Uterine smooth muscle cell (primary cell): ENCODE results near the gene SLC2A2. TPM values are rescaled to one million over a fixed set of nuclear protein-coding genes. Genes with fewer than 3 reads are reported as not detected.

Experiments used
- total RNA-seq: library from RNA; depleted of rRNA; stranded (reverse); fragments of >200 nt; gene quantifications from 2 replicates; pipeline ENCODE4 v1.2.3, GENCODE V29; 2014

Gene SLC2A2
- total RNA-seq = not detected in 2 replicates

GRCh38 chr3:171026597-171027293, at the start of gene SLC2A2:
SLC2A2 (minus strand) TSS chr3:171026720; CDS start chr3:171026670, 50 bp downstream.

Other genes starting within 250 kb of the SLC2A2 start
- 177 and 213 TPM in 2 replicates for gene RPL22L1, start 156.5 kb downstream of the SLC2A2 start, total RNA-seq
- gene EIF5A2, start 118.1 kb downstream of the SLC2A2 start, total RNA-seq = 14.2 and 16.9 TPM in 2 replicates